H9 (cell line): Measurements from ENCODE around the gene CADPS. TPM values are rescaled to one million over a fixed set of nuclear protein-coding genes. Genes with fewer than 3 reads are reported as not detected.

Experiments used
- DNase-seq: peaks from one replicate; pipeline ENCODE4 v3.0.0-alpha.2; 2017
- H2AFZ ChIP-seq: one replicate; pipeline ENCODE4 v1.6.1; 2013; ENCODE audit warnings: mild to moderate bottlenecking, low read length, control low read depth, moderate library complexity
- H2AK5ac ChIP-seq: 2 replicates; pipeline ENCODE4 v1.6.1; 2013; ENCODE audit warnings: low read length, control low read depth, mixed read lengths; ENCODE audit not compliant: insufficient read length
- H2BK120ac ChIP-seq: one replicate; pipeline ENCODE4 v1.6.1; 2013; ENCODE audit warnings: low read depth, mild to moderate bottlenecking, low read length, control low read depth, inconsistent platforms; ENCODE audit not compliant: poor library complexity, severe bottlenecking
- H2BK12ac ChIP-seq: 2 replicates; pipeline ENCODE4 v1.6.1; 2013; ENCODE audit warnings: low read length, control low read depth, mixed read lengths, low read depth; ENCODE audit not compliant: insufficient read length
- H2BK15ac ChIP-seq: 2 replicates; pipeline ENCODE4 v1.6.1; 2013; ENCODE audit warnings: low read depth, low read length, control low read depth
- H2BK20ac ChIP-seq: one replicate; pipeline ENCODE4 v1.6.1; 2013; ENCODE audit warnings: low read depth, mild to moderate bottlenecking, low read length, control low read depth, inconsistent platforms; ENCODE audit not compliant: poor library complexity, severe bottlenecking
- H2BK5ac ChIP-seq: 2 replicates; pipeline ENCODE4 v1.6.1; 2013; ENCODE audit warnings: low read length, control low read depth, mixed read lengths; ENCODE audit not compliant: insufficient read length
- H3K14ac ChIP-seq: 2 replicates; pipeline ENCODE4 v1.6.1; 2013; ENCODE audit warnings: low read length, control low read depth; ENCODE audit not compliant: insufficient read depth
- H3K18ac ChIP-seq: 2 replicates; pipeline ENCODE4 v1.6.1; 2013; ENCODE audit warnings: low read depth, mild to moderate bottlenecking, mixed read lengths, low read length, control low read depth; ENCODE audit not compliant: insufficient read length
- H3K23ac ChIP-seq: 2 replicates; pipeline ENCODE4 v1.6.1; 2013; ENCODE audit warnings: low read length, control low read depth, mixed read lengths, low read depth; ENCODE audit not compliant: insufficient read length
- H3K23me2 ChIP-seq: 2 replicates; pipeline ENCODE4 v1.6.1; 2013; ENCODE audit warnings: low read depth, mild to moderate bottlenecking, mixed read lengths, low read length, control low read depth; ENCODE audit not compliant: insufficient read length, poor library complexity, severe bottlenecking
- H3K27ac ChIP-seq: 2 replicates; pipeline ENCODE4 v1.5.1; 2013; ENCODE audit warnings: low read length, control low read depth, mixed read lengths, low read depth; ENCODE audit not compliant: insufficient read length
- H3K27me3 ChIP-seq: 2 replicates; pipeline ENCODE4 v1.6.1; 2013; ENCODE audit warnings: low read length, control low read depth, inconsistent platforms; ENCODE audit not compliant: insufficient read depth
- H3K4ac ChIP-seq: 2 replicates; pipeline ENCODE4 v1.6.1; 2013; ENCODE audit warnings: low read depth, mild to moderate bottlenecking, control low read depth, inconsistent platforms, low read length, moderate library complexity
- H3K4me1 ChIP-seq: 2 replicates; pipeline ENCODE4 v1.6.1; 2013; ENCODE audit warnings: low read length, control low read depth, inconsistent platforms; ENCODE audit not compliant: insufficient read depth
- H3K4me2 ChIP-seq: 2 replicates; pipeline ENCODE4 v1.6.1; 2013; ENCODE audit warnings: low read length, control low read depth, mixed read lengths; ENCODE audit not compliant: insufficient read length, insufficient read depth
- H3K56ac ChIP-seq: 2 replicates; pipeline ENCODE4 v1.6.1; 2013; ENCODE audit warnings: low read depth, mild to moderate bottlenecking, mixed read lengths, low read length, control low read depth; ENCODE audit not compliant: insufficient read length
- H3K79me1 ChIP-seq: 2 replicates; pipeline ENCODE4 v1.6.1; 2013; ENCODE audit warnings: low read depth, mild to moderate bottlenecking, moderate library complexity, low read length, control low read depth, inconsistent platforms; ENCODE audit not compliant: insufficient read depth, poor library complexity, severe bottlenecking
- H3K79me2 ChIP-seq: 2 replicates; pipeline ENCODE4 v1.6.1; 2013; ENCODE audit warnings: low read length, control low read depth, inconsistent platforms; ENCODE audit not compliant: insufficient read depth
- H3K9ac ChIP-seq: 2 replicates; pipeline ENCODE4 v1.6.1; 2013; ENCODE audit warnings: low read length, control low read depth, mixed read lengths; ENCODE audit not compliant: insufficient read length; ENCODE audit errors: extremely low read depth
- H3K9me3 ChIP-seq: one replicate; pipeline ENCODE4 v1.6.1; 2013; ENCODE audit warnings: low read depth, low read length, inconsistent platforms; ENCODE audit not compliant: control insufficient read depth
- H3T11ph ChIP-seq: one replicate; pipeline ENCODE4 v1.6.1; 2013; ENCODE audit warnings: mild to moderate bottlenecking, low read length, control low read depth, inconsistent platforms
- H4K20me1 ChIP-seq: one replicate; pipeline ENCODE4 v1.6.1; 2013; ENCODE audit not compliant: control insufficient read depth, insufficient read length, insufficient read depth
- H4K5ac ChIP-seq: 2 replicates; pipeline ENCODE4 v1.6.1; 2013; ENCODE audit warnings: low read depth, mild to moderate bottlenecking, mixed read lengths, low read length, control low read depth; ENCODE audit not compliant: insufficient read length
- H4K8ac ChIP-seq: replicated peaks from 2 replicates; pipeline ENCODE4 v1.6.1; 2013; ENCODE audit warnings: low read length, control low read depth, mixed read lengths, low read depth; ENCODE audit not compliant: insufficient read length
- H4K91ac ChIP-seq: 2 replicates; pipeline ENCODE4 v1.6.1; 2013; ENCODE audit warnings: low read depth, mild to moderate bottlenecking, moderate library complexity, mixed read lengths, low read length, control low read depth; ENCODE audit not compliant: insufficient read length
- H3K27ac Mint-ChIP-seq, 3 experiments: 2 replicates in 2 of 3; 3 replicates in 1 of 3; pipeline ENCODE4 v1.8.0; 2020 to 2021; ENCODE audit warnings: mixed read lengths in 3 of 3, mild to moderate bottlenecking in 1 of 3, moderate library complexity in 1 of 3
- H3K27me3 Mint-ChIP-seq: 2 replicates; pipeline ENCODE4 v1.8.0; 2021; ENCODE audit warnings: low read depth, mild to moderate bottlenecking, moderate library complexity, mixed read lengths
- H3K36me3 Mint-ChIP-seq, 3 experiments: 2 replicates in 2 of 3; 3 replicates in 1 of 3; pipeline ENCODE4 v1.8.0; 2020 to 2021; ENCODE audit warnings: low read depth in 3 of 3, mixed read lengths in 3 of 3; ENCODE audit not compliant: insufficient read depth in 1 of 3
- H3K4me1 Mint-ChIP-seq, 2 experiments: 2 replicates each; pipeline ENCODE4 v1.8.0; 2020; ENCODE audit warnings: mixed read lengths in 2 of 2
- H3K4me3 Mint-ChIP-seq, 2 experiments: 2 replicates in 1 of 2; 3 replicates in 1 of 2; pipeline ENCODE4 v1.8.0; 2020 to 2021; ENCODE audit warnings: mild to moderate bottlenecking in 2 of 2, mixed read lengths in 2 of 2, moderate library complexity in 1 of 2
- H3K9me3 Mint-ChIP-seq, 2 experiments: 2 replicates in 1 of 2; 3 replicates in 1 of 2; pipeline ENCODE4 v1.8.0; 2020; ENCODE audit warnings: mild to moderate bottlenecking in 2 of 2, mixed read lengths in 2 of 2, moderate library complexity in 1 of 2
- WGBS: extraction: QIAGEN DNeasy Blood & Tissue Kit; methylation state at CpG from one replicate; pipeline ENCODE4 v1.1.7; 2013; ENCODE audit warnings: missing lambda C conversion rate, low lambda C conversion rate, mixed read lengths; ENCODE audit not compliant: insufficient read length; ENCODE audit errors: extremely low coverage; 5-methylcytosine and 5-hydroxymethylcytosine counted together
- total RNA-seq: library from RNA; stranded (reverse); gene quantifications from 2 replicates; pipeline ENCODE4 v1.2.1, GENCODE V29; 2021
- TF ChIP-seq, protein P1 (sequence below): fragments of 200-600 bp; sonication (generic); conservative IDR thresholded peaks from 3 replicates; pipeline ENCODE4 v1.8.0; 2021; ENCODE audit warnings: antibody characterized with exemption, mild to moderate bottlenecking

The CADPS gene
- total RNA-seq, 1 experiment from 2014 or later: 6.6 TPM

DNA sequence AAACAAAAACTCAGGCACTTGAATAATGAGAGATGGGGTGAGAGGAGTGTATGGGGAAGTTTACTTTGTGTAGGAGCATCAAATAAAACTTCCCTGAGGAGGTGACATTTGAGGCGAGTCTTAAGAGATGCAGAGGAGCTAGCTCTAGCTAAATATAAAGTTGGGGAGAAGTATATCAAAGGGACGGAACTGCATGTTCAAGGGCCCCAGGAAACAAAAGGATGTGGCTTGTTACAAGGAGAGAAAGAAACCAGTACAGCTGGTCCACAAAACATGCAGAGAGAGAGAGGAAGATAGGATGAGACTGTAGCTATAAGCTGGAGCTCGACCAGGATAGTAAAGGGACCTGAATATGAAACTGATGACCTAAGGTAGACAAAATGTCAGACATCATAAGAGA, 519.5 kb downstream of the CADPS start:
- Histone ChIP-seq H2BK15ac (no peak overlapping the region), H3K27ac (no peak overlapping the region), H3K4me1 (no peaks in the 10 kb centered on the region), H3K56ac (no peak overlapping the region), H2AFZ (no peak overlapping the region), H2BK12ac (no peak overlapping the region), H4K20me1 (no peaks in the 10 kb centered on the region), H3K14ac (no peak overlapping the region), H3T11ph (no peak overlapping the region), H2AK5ac (no peak overlapping the region), H3K79me1 (no peaks in the 10 kb centered on the region), H3K9ac (no peak overlapping the region), H4K5ac (no peak overlapping the region), H3K4me2 (no peak overlapping the region), H2BK5ac (no peak overlapping the region), H3K9me3 (no peaks in the 10 kb centered on the region), H3K4ac (no peak overlapping the region), H2BK120ac (no peak overlapping the region), H3K18ac (no peak overlapping the region), H3K79me2 (0 out of 2 replicates have a peak, but pooled peaks cover 2% of the 10 kb centered on the region), H3K23ac (no peak overlapping the region), H4K91ac (no peak overlapping the region), H4K8ac (no peak overlapping the region), H3K27me3 (peaks cover 22% of the 10 kb centered on the region; the same call in 1 of the 2 replicates), H2BK20ac (no peak overlapping the region), H3K23me2 (no peaks in the 10 kb centered on the region)
- Mint-ChIP-seq H3K36me3 (no peaks in the 10 kb centered on the region), H3K4me1 (no peaks in the 10 kb centered on the region), H3K27me3 (peaks cover 10% of the 10 kb centered on the region), H3K4me3 (no peak overlapping the region), H3K27ac (no peak overlapping the region), H3K9me3 (no peaks in the 10 kb centered on the region)
- TF ChIP-seq, protein P1, sequence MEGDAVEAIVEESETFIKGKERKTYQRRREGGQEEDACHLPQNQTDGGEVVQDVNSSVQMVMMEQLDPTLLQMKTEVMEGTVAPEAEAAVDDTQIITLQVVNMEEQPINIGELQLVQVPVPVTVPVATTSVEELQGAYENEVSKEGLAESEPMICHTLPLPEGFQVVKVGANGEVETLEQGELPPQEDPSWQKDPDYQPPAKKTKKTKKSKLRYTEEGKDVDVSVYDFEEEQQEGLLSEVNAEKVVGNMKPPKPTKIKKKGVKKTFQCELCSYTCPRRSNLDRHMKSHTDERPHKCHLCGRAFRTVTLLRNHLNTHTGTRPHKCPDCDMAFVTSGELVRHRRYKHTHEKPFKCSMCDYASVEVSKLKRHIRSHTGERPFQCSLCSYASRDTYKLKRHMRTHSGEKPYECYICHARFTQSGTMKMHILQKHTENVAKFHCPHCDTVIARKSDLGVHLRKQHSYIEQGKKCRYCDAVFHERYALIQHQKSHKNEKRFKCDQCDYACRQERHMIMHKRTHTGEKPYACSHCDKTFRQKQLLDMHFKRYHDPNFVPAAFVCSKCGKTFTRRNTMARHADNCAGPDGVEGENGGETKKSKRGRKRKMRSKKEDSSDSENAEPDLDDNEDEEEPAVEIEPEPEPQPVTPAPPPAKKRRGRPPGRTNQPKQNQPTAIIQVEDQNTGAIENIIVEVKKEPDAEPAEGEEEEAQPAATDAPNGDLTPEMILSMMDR: no peak
- no CpG with 5 or more reads among the region's 3 CpGs for WGBS
- no peak for DNase-seq
